HG03342 (cell line): Measurements from ENCODE around the gene SLC37A3.

Source experiments
- ATAC-seq: cut with Tn5 transposase; IDR thresholded peaks from one replicate; pipeline ENCODE4 v1.9.1; 2021; ENCODE audit warnings: mild to moderate bottlenecking, moderate library complexity; ENCODE audit not compliant: unreplicated experiment

The SLC37A3 gene

GRCh38 chr7:140402178-140402835 lies 4.0 kb upstream of the SLC37A3 start:
- ATAC-seq: no peak

- no peak for ATAC-seq
Measured at GRCh38 chr7:140400381-140400780, 2.1 kb upstream of the SLC37A3 start.

GRCh38 chr7:140398821-140399220 lies 491 bp upstream of the SLC37A3 start:
- no peak for ATAC-seq

- no peak for ATAC-seq
Measured at GRCh38 chr7:140393756-140394306, 4.5 kb downstream of the SLC37A3 start.

GRCh38 chr7:140391634-140392033 lies 6.7 kb downstream of the SLC37A3 start:
- ATAC-seq: no peak

- peak; percentile 70 for ATAC-seq
Measured at GRCh38 chr7:140390466-140391190, 7.7 kb downstream of the SLC37A3 start.

GRCh38 chr7:140390034-140390433 lies 8.3 kb downstream of the SLC37A3 start:
- peak; percentile 8 for ATAC-seq

GRCh38 chr7:140389445-140389844 lies 8.9 kb downstream of the SLC37A3 start:
- ATAC-seq: no peak

GRCh38 chr7:140384894-140385545 lies 13.3 kb downstream of the SLC37A3 start:
- ATAC-seq: no peak

- no peak for ATAC-seq
Measured at GRCh38 chr7:140383954-140384713, 14.2 kb downstream of the SLC37A3 start.

- ATAC-seq: no peak
Measured at GRCh38 chr7:140375892-140376730, 22.2 kb downstream of the SLC37A3 start.

GRCh38 chr7:140375323-140375722 lies 23.0 kb downstream of the SLC37A3 start:
- no peak for ATAC-seq

- no peak for ATAC-seq
Measured at GRCh38 chr7:140369294-140369693, 29.0 kb downstream of the SLC37A3 start.

- ATAC-seq: no peak
Measured at GRCh38 chr7:140367528-140367927, 30.8 kb downstream of the SLC37A3 start.

GRCh38 chr7:140364819-140365218 lies 33.5 kb downstream of the SLC37A3 start:
- ATAC-seq: no peak

GRCh38 chr7:140360697-140361229 lies 37.6 kb downstream of the SLC37A3 start:
- ATAC-seq: no peak

- ATAC-seq: no peak
Measured at GRCh38 chr7:140358412-140359051, 39.8 kb downstream of the SLC37A3 start.

- no peak for ATAC-seq
Measured at GRCh38 chr7:140358024-140358411, 40.3 kb downstream of the SLC37A3 start.

GRCh38 chr7:140350056-140350455 lies 48.3 kb downstream of the SLC37A3 start:
- ATAC-seq: no peak
